ENCODE data around the gene EXOC3.

The EXOC3 gene

DNA sequence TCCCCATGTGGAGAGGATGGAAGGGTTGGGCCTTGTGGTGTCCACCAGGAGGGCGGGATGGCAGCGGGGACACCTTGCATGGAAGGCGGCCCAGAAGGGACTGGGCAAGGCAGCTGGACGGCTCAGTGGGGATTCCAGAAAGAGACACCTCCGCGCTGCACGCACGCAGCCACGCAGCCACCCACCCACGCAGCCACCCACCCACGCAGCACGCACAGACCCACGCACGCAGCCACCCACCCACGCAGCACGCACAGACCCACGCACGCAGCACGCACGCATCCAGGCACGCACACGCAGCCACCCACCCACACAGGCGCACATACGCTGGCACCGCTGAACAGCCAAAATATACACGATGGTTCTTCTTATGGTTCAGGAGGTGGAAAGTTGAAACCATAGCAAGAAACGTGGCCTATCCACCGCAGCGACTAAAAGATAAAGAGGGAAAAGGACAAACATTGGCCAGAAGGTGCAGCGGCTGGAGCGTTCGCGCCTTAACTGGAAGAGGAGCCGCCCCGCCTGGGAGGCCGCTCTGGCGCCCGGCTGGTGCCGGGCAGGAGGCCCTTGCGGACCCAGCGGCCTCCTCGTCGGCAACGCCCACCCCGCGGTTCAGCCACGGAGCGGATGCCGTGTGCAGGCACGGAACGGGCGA, 22.2 kb upstream of the EXOC3 start:
- H3K27ac ChIP-seq (ENCODE audit: low read length) = no peak overlapping the region
- TF ChIP-seq EZH2phosphoT487 (IDR thresholded peaks at IDR 0.05; ENCODE audit: low read depth) = no peak
- TF ChIP-seq CTCF (IDR thresholded peaks at IDR 0.05; ENCODE audit: low read depth, low read length) = no peak
- H3K9ac ChIP-seq (ENCODE audit: low read length) = no peak overlapping the region
- H3K4me3 ChIP-seq (ENCODE audit: low read length) = no peak overlapping the region
- H3K4me1 ChIP-seq (ENCODE audit: low read length) = peaks cover 27% of the 10 kb centered on the region
- no peaks in the 10 kb centered on the region for H3K9me3 ChIP-seq (ENCODE audit: insufficient read depth, low read length)
- no peaks in the 10 kb centered on the region for H3K36me3 ChIP-seq (replicated peaks; ENCODE audit: low read depth, low read length)
- H2AFZ ChIP-seq (ENCODE audit: low read depth, low read length) = no peak overlapping the region
- H4K20me1 ChIP-seq (ENCODE audit: insufficient read depth, low read length) = no peaks in the 10 kb centered on the region
- H3K4me2 ChIP-seq (ENCODE audit: low read length) = no peak overlapping the region
- H3K79me2 ChIP-seq (ENCODE audit: low read length) = no peaks in the 10 kb centered on the region
- H3K27me3 ChIP-seq (ENCODE audit: low read depth, low read length) = no peaks in the 10 kb centered on the region

DNA sequence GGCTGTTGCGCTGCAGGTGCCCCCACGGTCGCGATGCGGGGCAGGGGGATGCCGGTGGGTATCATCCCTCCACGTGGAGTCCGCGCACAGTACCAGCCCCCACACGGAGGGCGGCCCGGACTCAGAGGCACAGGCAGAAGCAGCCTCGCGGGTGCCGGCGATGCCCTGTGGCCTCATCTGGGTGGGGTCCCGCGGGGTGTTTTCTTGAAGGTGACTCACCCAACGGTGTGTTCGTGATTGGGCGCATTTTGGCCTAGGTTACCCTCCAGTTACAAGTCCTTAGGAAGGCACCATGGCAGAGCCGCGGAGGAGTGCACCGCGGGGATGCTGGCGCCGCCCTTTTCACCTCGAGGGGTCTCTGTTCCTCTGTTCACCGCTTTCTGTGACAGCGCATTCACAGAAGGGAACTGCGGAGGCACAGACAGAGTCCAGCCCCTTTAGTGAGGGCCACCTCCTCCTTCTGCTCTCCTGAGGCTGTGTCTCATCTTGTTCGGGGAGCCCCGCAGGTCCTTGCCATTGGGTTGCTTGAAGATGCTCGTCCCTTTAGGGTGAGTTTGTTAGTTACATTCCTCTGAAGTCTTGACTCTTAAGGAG, 21.6 kb upstream of the EXOC3 start:
- Histone ChIP-seq H3K9me3 (ENCODE audit: insufficient read depth, low read length) (no peaks in the 10 kb centered on the region), H3K4me2 (ENCODE audit: low read length) (no peak overlapping the region), H3K4me3 (ENCODE audit: low read length) (no peak overlapping the region), H3K27me3 (ENCODE audit: low read depth, low read length) (no peaks in the 10 kb centered on the region), H3K36me3 (replicated peaks; ENCODE audit: low read depth, low read length) (no peaks in the 10 kb centered on the region), H2AFZ (ENCODE audit: low read depth, low read length) (no peak overlapping the region), H3K4me1 (ENCODE audit: low read length) (peaks cover 29% of the 10 kb centered on the region), H3K79me2 (ENCODE audit: low read length) (no peaks in the 10 kb centered on the region), H3K9ac (ENCODE audit: low read length) (no peak overlapping the region), H4K20me1 (ENCODE audit: insufficient read depth, low read length) (no peaks in the 10 kb centered on the region), H3K27ac (ENCODE audit: low read length) (no peak overlapping the region)
- TF ChIP-seq CTCF (IDR thresholded peaks at IDR 0.05; ENCODE audit: low read depth, low read length) = no peak
- no peak for TF ChIP-seq EZH2phosphoT487 (IDR thresholded peaks at IDR 0.05; ENCODE audit: low read depth)

GRCh38 chr5:421901-422300, 21.1 kb upstream of the EXOC3 start:
- no peak overlapping the region for H3K27ac ChIP-seq (ENCODE audit: low read length)

More at GRCh38 chr5:421901-422300, 21.1 kb upstream of the EXOC3 start:
- Histone ChIP-seq H3K9ac (ENCODE audit: low read length) (no peak overlapping the region), H3K27me3 (ENCODE audit: low read depth, low read length) (no peaks in the 10 kb centered on the region), H3K4me2 (ENCODE audit: low read length) (no peak overlapping the region), H3K4me1 (ENCODE audit: low read length) (peaks cover 29% of the 10 kb centered on the region), H4K20me1 (ENCODE audit: insufficient read depth, low read length) (no peaks in the 10 kb centered on the region), H3K9me3 (ENCODE audit: insufficient read depth, low read length) (no peaks in the 10 kb centered on the region), H2AFZ (ENCODE audit: low read depth, low read length) (no peak overlapping the region), H3K36me3 (replicated peaks; ENCODE audit: low read depth, low read length) (no peaks in the 10 kb centered on the region), H3K4me3 (ENCODE audit: low read length) (no peak overlapping the region), H3K79me2 (ENCODE audit: low read length) (no peaks in the 10 kb centered on the region)
- TF ChIP-seq EZH2phosphoT487 (IDR thresholded peaks at IDR 0.05; ENCODE audit: low read depth) (no peak), CTCF (IDR thresholded peaks at IDR 0.05; ENCODE audit: low read depth, low read length) (no peak)
